Kidney (tissue), 14 donors: ENCODE results near the gene KRT24. TPM values are rescaled to one million over a fixed set of nuclear protein-coding genes. Genes with fewer than 3 reads are reported as not detected.

Experiments
- DNase-seq, 5 donors: peaks; one replicate each; pipeline ENCODE4 v3.0.0-alpha.2; 2013 to 2020
- FAIRE-seq: peaks from 2 replicates; lab custom pipeline; 2012; peaks lifted over from hg19 to GRCh38; lab: Jason Lieb, UNC
- H3K27ac ChIP-seq, 2 donors: one replicate each; pipeline ENCODE4 v1.7.0; 2013; ENCODE audit warnings: low read depth in 2 of 2, low read length in 2 of 2, inconsistent platforms in 1 of 2
- H3K27me3 ChIP-seq: one replicate; pipeline ENCODE4 v1.7.1; 2013; ENCODE audit warnings: low read length, inconsistent platforms; ENCODE audit not compliant: control insufficient read depth, insufficient read depth
- H3K36me3 ChIP-seq, 3 donors: one replicate each; pipeline versions ENCODE4 v1.7.0 to v1.7.1; 2013; ENCODE audit warnings: low read length in 3 of 3, control low read depth in 1 of 3, inconsistent platforms in 1 of 3; ENCODE audit not compliant: insufficient read depth in 3 of 3, control insufficient read depth in 2 of 3
- H3K4me1 ChIP-seq, 3 donors: one replicate each; pipeline versions ENCODE4 v1.7.0 to v1.7.1; 2013; ENCODE audit warnings: low read length in 3 of 3, inconsistent platforms in 1 of 3, low read depth in 1 of 3; ENCODE audit not compliant: control insufficient read depth in 2 of 3, insufficient read depth in 2 of 3
- H3K4me3 ChIP-seq, 3 donors: one replicate each; pipeline versions ENCODE4 v1.7.0 to v1.8.1; 2013; ENCODE audit warnings: low read length in 3 of 3, control low read depth in 1 of 3, inconsistent platforms in 1 of 3
- H3K9ac ChIP-seq, 3 donors: one replicate each; pipeline versions ENCODE4 v1.7.0 to v1.7.1; 2013; ENCODE audit warnings: low read length in 3 of 3, control low read depth in 1 of 3, inconsistent platforms in 1 of 3
- H3K9me3 ChIP-seq, 3 donors: one replicate each; pipeline versions ENCODE4 v1.7.0 to v1.7.1; 2013; ENCODE audit warnings: low read length in 3 of 3, control low read depth in 1 of 3, inconsistent platforms in 1 of 3; ENCODE audit not compliant: control insufficient read depth in 2 of 3, insufficient read depth in 1 of 3
- intact Hi-C: fragments of 100-400 bp; cut with DNase I; formaldehyde crosslinking; loops from one replicate; pipeline ENCODE4 v1.11.1; 2022
- polyA plus RNA-seq: library from polyadenylated mRNA; stranded (reverse); fragments of 350-450 nt; fragmentation: Illumina TruSeq; extraction: RNeasy Lipid Tissue Mini Kit (QIAGEN cat#74804); gene quantifications from one replicate; pipeline ENCODE4 v1.2.3, GENCODE V29; 2014; ENCODE audit warnings: low read depth, low replicate concordance; ENCODE audit not compliant: insufficient read depth
- total RNA-seq: library from RNA; stranded (reverse); fragmentation: NEBNext Ultra II Directional; extraction: Animal tissue kit (Norgen Biotek cat#: 25700); gene quantifications from one replicate; pipeline ENCODE4 v1.2.1, GENCODE V29; 2021
- TF ChIP-seq, protein P1 (sequence below): IDR thresholded peaks from 3 replicates; pipeline ENCODE4 v1.5.1; 2012; ENCODE audit warnings: mild to moderate bottlenecking, moderate library complexity, borderline replicate concordance; ENCODE audit not compliant: insufficient read depth; ENCODE audit errors: extremely low read depth
- donor health status: control.
- donor health status: control.
- donor health status: control.
- donor health status: control.
- donor health status: control.
- donor health status: DM: yes; HTN: yes; CAD: no.
- donor health status: Normal renal cell carcinoma (clear cell type).

KRT24 gene
- total and polyA plus RNA-seq, 2 donors from 2014 or later: 0.31 TPM; not detected in 1

DNA sequence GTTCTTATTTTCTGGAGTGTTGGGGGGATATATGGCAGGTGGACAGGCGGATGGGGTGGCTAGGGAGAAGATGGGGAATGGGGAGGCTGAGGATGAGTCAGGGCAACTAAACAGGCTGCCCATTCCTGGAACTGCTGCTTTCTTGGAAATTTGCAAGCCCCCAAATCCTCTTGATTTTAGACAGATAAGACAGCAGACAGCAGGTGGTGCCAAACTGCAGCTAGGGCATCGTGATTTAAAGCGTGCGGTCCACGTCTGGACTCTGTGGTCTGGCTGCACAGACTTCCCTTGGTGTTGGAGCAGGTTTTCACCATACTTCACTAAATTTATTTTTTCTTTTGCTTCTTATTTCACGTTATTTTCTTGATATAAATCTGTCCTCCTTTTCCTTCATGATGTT, 10.9 kb upstream of the KRT24 start:
- FAIRE-seq (no peak), DNase-seq (no peak)
- H3K36me3 ChIP-seq: no peaks in the 10 kb centered on the region
- intact Hi-C loops: no loop called here
- H3K4me3 ChIP-seq: no peak overlapping the region
- H3K27me3 ChIP-seq: no peaks in the 10 kb centered on the region
- H3K9ac ChIP-seq: no peak overlapping the region
- no peaks in the 10 kb centered on the region for H3K4me1 ChIP-seq
- no peak overlapping the region for H3K27ac ChIP-seq
- TF ChIP-seq, protein P1, sequence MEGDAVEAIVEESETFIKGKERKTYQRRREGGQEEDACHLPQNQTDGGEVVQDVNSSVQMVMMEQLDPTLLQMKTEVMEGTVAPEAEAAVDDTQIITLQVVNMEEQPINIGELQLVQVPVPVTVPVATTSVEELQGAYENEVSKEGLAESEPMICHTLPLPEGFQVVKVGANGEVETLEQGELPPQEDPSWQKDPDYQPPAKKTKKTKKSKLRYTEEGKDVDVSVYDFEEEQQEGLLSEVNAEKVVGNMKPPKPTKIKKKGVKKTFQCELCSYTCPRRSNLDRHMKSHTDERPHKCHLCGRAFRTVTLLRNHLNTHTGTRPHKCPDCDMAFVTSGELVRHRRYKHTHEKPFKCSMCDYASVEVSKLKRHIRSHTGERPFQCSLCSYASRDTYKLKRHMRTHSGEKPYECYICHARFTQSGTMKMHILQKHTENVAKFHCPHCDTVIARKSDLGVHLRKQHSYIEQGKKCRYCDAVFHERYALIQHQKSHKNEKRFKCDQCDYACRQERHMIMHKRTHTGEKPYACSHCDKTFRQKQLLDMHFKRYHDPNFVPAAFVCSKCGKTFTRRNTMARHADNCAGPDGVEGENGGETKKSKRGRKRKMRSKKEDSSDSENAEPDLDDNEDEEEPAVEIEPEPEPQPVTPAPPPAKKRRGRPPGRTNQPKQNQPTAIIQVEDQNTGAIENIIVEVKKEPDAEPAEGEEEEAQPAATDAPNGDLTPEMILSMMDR: no peak
- no peaks in the 10 kb centered on the region for H3K9me3 ChIP-seq

DNA sequence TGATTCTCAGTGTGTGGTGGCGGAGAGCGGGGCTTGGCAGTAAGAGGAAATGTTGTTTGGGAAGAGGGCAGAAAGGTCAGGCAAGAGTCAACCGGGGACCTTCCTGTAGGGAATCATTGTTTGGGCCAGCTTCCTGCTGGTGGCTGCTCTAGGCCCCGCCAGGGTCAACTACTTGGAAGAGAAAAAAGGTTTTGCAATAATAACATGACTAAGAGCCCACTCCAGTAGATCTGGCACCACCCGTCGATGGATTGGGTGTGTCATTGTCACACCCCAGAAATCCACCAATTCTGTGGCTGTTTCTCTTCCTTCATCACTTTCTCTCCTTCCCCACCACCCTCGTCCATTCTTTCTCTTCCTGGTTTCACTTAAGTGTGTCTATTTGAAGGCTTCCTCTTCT, 4.2 kb upstream of the KRT24 start:
- H3K27me3 ChIP-seq: no peaks in the 10 kb centered on the region
- H3K9ac ChIP-seq: no peak overlapping the region
- H3K4me3 ChIP-seq: no peak overlapping the region
- TF ChIP-seq, protein P1: no peak
- no peaks in the 10 kb centered on the region for H3K4me1 ChIP-seq
- H3K27ac ChIP-seq: no peak overlapping the region
- no peaks in the 10 kb centered on the region for H3K9me3 ChIP-seq
- H3K36me3 ChIP-seq: no peaks in the 10 kb centered on the region
- DNase-seq (peak in 1 of 5 donors; percentile 76), FAIRE-seq (no peak)
- intact Hi-C loops: no loop called here

DNA sequence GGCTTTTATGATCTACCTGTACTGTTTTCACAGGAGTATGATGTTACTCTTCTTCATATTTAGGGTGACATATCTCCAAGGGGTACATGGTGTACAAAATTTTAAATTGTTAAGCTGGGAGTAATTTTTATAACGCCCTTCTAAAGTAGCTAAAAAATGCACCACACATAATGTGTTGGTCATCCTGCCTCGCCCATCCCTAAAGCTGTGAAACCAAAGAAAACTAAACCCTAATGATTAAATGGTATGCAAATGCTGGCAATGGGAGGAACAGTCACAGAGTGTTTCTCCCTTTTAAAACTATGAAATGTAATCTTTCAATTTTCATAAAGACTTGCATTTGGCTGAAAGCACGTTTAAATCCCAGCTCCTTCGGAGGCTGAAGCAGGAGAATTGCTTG, 2.0 kb upstream of the KRT24 start:
- H3K9ac ChIP-seq: no peak overlapping the region
- H3K9me3 ChIP-seq: no peaks in the 10 kb centered on the region
- intact Hi-C loops: no loop called here
- no peaks in the 10 kb centered on the region for H3K27me3 ChIP-seq
- H3K36me3 ChIP-seq: no peaks in the 10 kb centered on the region
- H3K27ac ChIP-seq: no peak overlapping the region
- H3K4me3 ChIP-seq: no peak overlapping the region
- no peaks in the 10 kb centered on the region for H3K4me1 ChIP-seq
- no peak for FAIRE-seq
- DNase-seq: no peak
- TF ChIP-seq, protein P1: no peak

DNA sequence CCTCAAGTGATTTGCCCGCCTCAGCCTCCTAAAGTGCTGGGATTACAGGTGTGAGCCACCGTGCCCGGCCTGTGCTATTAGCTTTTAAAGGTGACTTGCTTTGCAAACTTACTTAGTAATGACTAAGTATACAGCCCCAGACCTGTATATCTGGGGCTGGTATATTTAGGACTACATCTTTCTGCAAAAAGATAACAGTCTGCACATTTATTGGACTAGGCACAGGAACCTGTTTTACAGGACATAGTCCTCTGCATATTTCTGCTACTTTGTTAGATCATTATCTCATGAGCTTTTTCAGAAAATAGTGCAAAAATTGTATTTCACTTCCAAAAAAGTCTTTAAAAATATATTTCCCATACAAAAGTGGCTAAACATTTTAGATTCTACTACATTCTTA, 1.3 kb downstream of the KRT24 start:
- intact Hi-C loops: no loop called here
- no peaks in the 10 kb centered on the region for H3K27me3 ChIP-seq
- H3K9me3 ChIP-seq: no peaks in the 10 kb centered on the region
- DNase-seq (no peak), FAIRE-seq (no peak)
- H3K9ac ChIP-seq: no peak overlapping the region
- no peaks in the 10 kb centered on the region for H3K36me3 ChIP-seq
- H3K4me1 ChIP-seq: peaks cover 0 to 3% (median 0%) of the 10 kb centered on the region in 3 donors
- no peak overlapping the region for H3K27ac ChIP-seq
- H3K4me3 ChIP-seq: no peak overlapping the region
- TF ChIP-seq, protein P1: no peak
